GM21515 (cell line): ENCODE measurements around the gene ZNF335.
A peak's percentile ranks its signal among the peaks of the same experiment; 100 is the strongest.
"Not testable (repeated sequence)": the region's sequence is repeated elsewhere in the genome, so short reads cannot be mapped to it uniquely, and the experiment has no call there.

ENCODE experiments used
- ATAC-seq: cut with Tn5 transposase; IDR thresholded peaks from one replicate; pipeline ENCODE4 v1.9.1; 2021; ENCODE audit not compliant: unreplicated experiment

ZNF335 gene

GRCh38 chr20:45971425-45971674 is 653 bp downstream of the ZNF335 start:
- peak; percentile 22 for ATAC-seq

- peak; percentile 2 for ATAC-seq
These were observed 1.2 kb downstream of the ZNF335 start for GRCh38 chr20:45970646-45971424.

- ATAC-seq = no peak
These were observed 2.0 kb downstream of the ZNF335 start for GRCh38 chr20:45969712-45970634.

- no peak for ATAC-seq
These were observed 2.9 kb downstream of the ZNF335 start for GRCh38 chr20:45968801-45969711.

GRCh38 chr20:45968081-45968671 is 3.8 kb downstream of the ZNF335 start:
- no peak for ATAC-seq

GRCh38 chr20:45967551-45968080 is 4.4 kb downstream of the ZNF335 start:
- ATAC-seq = no peak

GRCh38 chr20:45965169-45966002 is 6.6 kb downstream of the ZNF335 start:
- ATAC-seq = no peak

- ATAC-seq = no peak
These were observed 8.0 kb downstream of the ZNF335 start for GRCh38 chr20:45964006-45964400.

- no peak for ATAC-seq
These were observed 8.7 kb downstream of the ZNF335 start for GRCh38 chr20:45963059-45964005.

- no peak for ATAC-seq
These were observed 9.8 kb downstream of the ZNF335 start for GRCh38 chr20:45962031-45962755.

- ATAC-seq = no peak
These were observed 11.9 kb downstream of the ZNF335 start for GRCh38 chr20:45959956-45960630.

GRCh38 chr20:45959126-45959525 is 12.9 kb downstream of the ZNF335 start:
- ATAC-seq = no peak

GRCh38 chr20:45958593-45958992 is 13.4 kb downstream of the ZNF335 start:
- no peak for ATAC-seq

GRCh38 chr20:45957021-45957941 is 14.7 kb downstream of the ZNF335 start:
- ATAC-seq = no peak

- not testable (repeated sequence) for ATAC-seq
These were observed 15.7 kb downstream of the ZNF335 start for GRCh38 chr20:45956326-45956725.

GRCh38 chr20:45953672-45954071 is 18.3 kb downstream of the ZNF335 start:
- ATAC-seq = no peak
